Measurements from ENCODE around the gene MAGEA9B. TPM values are rescaled to one million over a fixed set of nuclear protein-coding genes. Genes with fewer than 3 reads are reported as not detected.
"Not testable (repeated sequence)": the region's sequence is repeated elsewhere in the genome, so short reads cannot be mapped to it uniquely, and the experiment has no call there.

The MAGEA9B gene
- total RNA-seq, 4 donors from 2014 or later: not detected

DNA sequence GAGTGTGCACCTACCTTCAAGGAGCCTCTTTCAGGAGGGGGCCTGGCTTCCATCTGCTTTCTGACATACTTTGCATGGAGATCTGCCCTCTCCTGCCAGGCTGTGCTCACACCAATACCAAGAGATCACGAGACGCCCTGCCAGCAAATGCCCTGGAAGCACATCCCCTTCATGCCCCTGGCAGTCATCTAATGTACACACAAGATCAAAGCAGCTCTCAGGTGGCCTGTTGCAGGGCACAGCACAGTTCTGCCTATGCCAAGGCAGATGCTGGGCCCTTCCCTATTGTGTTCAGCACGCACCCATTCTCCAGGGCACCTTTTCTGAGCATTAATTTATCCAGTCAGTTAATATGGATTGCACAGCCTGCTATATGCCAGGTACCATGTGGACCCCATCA is 54.4 kb downstream of the MAGEA9B start:
- not testable (repeated sequence) for H3K27ac ChIP-seq; DNase-seq (ENCODE audit: low spot score in 2 of 2); H3K9me3 ChIP-seq; H3K4me3 ChIP-seq; H3K27me3 ChIP-seq; H3K4me1 ChIP-seq
- H3K36me3 ChIP-seq: peaks cover 0 to 14% (median 0%) of the 10 kb centered on the region in 3 donors
- WGBS, 2 donors: no CpG with 5 or more reads among the region's 3 CpGs

Other genes starting within 250 kb of the MAGEA9B start
- gene IDS, start 82.2 kb downstream of the MAGEA9B start, total RNA-seq: 100 to 1,000 TPM in 1 of 4 donors, 10 to 100 TPM in 3; 68.4 to 118 (median 92.4) TPM
- gene EOLA1, start 46.4 kb downstream of the MAGEA9B start, total RNA-seq: 10 to 100 TPM in 3 of 4 donors, 1 to 10 TPM in 1; 9.8 to 16.5 (median 12.3) TPM
- gene HSFX3, start 37.5 kb downstream of the MAGEA9B start, total RNA-seq: not detected
- gene HSFX2, start 7.9 kb upstream of the MAGEA9B start, total RNA-seq: 1 to 10 TPM in 2 of 4 donors, not detected in 2; 1.2 to 3.3 TPM
- 10 to 100 TPM; 14.7 to 29.1 (median 21.5) TPM for gene TMEM185A, start 44.3 kb upstream of the MAGEA9B start, total RNA-seq
- not detected for gene MAGEA11, start 124.6 kb upstream of the MAGEA9B start, total RNA-seq
- gene HSFX1, start 186.6 kb upstream of the MAGEA9B start, total RNA-seq: 1 to 10 TPM; 1.4 to 3.0 (median 2.0) TPM
- gene MAGEA9, start 194.5 kb upstream of the MAGEA9B start, total RNA-seq: not detected

Data from tibial nerve (tissue), 4 donors.